Measurements from ENCODE around the gene LHFPL6.
A peak's percentile ranks its signal among the peaks of the same experiment; 100 is the strongest.

LHFPL6 gene

GRCh38 chr13:39623466-39623865 is 20.5 kb upstream of the LHFPL6 start:
- H3K4me3 ChIP-seq (replicated peaks; ENCODE audit: low read depth, low read length): no peak overlapping the region
- no peak for DNase-seq (ENCODE audit: extremely low read depth, low read depth)
- no peak for TF ChIP-seq CTCF (IDR thresholded peaks at IDR 0.05; ENCODE audit: low read depth, low read length, missing control alignments)

- no peak for TF ChIP-seq CTCF (IDR thresholded peaks at IDR 0.05; ENCODE audit: low read depth, low read length, missing control alignments)
- DNase-seq (ENCODE audit: extremely low read depth, low read depth): no peak
- H3K4me3 ChIP-seq (replicated peaks; ENCODE audit: low read depth, low read length): no peak overlapping the region
Measured at GRCh38 chr13:39618561-39618960, 15.6 kb upstream of the LHFPL6 start.

GRCh38 chr13:39616087-39616694 is 13.2 kb upstream of the LHFPL6 start:
- H3K4me3 ChIP-seq (replicated peaks; ENCODE audit: low read depth, low read length): no peak overlapping the region
- TF ChIP-seq CTCF (IDR thresholded peaks at IDR 0.05; ENCODE audit: low read depth, low read length, missing control alignments): peak; percentile 94
- peak; percentile 58 for DNase-seq (ENCODE audit: extremely low read depth, low read depth)

DNA sequence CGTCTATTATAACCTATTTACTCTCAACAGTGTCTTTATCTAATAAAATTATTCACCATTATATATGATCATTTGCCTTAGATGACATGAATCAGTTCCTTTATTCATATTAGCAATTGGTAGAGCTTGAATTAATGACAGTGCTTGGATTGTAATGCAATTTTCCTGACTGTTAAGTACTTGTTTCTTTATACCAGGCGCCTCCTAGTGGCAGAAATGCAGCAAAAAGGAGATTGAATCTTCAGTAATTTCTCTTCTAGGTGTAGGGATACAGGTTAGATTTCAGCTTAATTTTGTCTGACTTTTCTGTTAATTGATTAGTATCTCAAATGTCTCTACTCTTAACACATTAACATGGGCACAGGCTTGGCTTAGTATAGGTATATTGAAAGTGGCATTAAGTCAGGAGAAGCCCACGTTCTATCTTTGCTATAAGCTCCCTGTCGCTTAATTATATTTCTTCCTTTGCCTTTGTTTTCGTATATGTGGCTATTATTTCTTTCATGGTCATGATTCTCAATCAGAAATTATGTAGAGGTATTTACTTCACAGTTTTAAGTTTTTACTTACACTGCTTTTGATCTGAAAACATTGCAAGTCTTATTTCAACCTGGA is 9.1 kb upstream of the LHFPL6 start:
- peak; percentile 37 for DNase-seq (ENCODE audit: extremely low read depth, low read depth)
- TF ChIP-seq CTCF (IDR thresholded peaks at IDR 0.05; ENCODE audit: low read depth, low read length, missing control alignments): peak; percentile 62
- H3K4me3 ChIP-seq (replicated peaks; ENCODE audit: low read depth, low read length): no peak overlapping the region

DNA sequence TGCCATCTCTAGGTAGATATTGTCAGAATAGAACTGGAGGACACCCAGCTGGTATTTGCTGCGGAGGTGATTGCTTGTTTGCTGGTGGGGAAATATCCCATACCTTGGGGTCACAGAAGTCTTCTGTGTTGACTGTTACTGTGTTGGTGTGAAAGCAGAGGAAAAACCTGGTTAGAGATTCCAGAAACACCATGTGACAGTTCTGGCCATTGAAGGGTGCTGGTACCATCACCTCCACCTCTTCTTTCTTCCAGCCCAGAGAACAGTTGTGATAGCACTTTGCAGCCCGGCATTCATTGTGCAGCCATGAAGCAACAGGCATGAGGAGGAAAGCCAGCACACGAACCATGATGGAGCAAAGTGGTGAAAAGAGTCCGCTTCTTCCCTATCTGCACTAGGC is 4.9 kb upstream of the LHFPL6 start:
- no peak overlapping the region for H3K4me3 ChIP-seq (replicated peaks; ENCODE audit: low read depth, low read length)
- DNase-seq (ENCODE audit: extremely low read depth, low read depth): no peak
- TF ChIP-seq CTCF (IDR thresholded peaks at IDR 0.05; ENCODE audit: low read depth, low read length, missing control alignments): no peak

DNA sequence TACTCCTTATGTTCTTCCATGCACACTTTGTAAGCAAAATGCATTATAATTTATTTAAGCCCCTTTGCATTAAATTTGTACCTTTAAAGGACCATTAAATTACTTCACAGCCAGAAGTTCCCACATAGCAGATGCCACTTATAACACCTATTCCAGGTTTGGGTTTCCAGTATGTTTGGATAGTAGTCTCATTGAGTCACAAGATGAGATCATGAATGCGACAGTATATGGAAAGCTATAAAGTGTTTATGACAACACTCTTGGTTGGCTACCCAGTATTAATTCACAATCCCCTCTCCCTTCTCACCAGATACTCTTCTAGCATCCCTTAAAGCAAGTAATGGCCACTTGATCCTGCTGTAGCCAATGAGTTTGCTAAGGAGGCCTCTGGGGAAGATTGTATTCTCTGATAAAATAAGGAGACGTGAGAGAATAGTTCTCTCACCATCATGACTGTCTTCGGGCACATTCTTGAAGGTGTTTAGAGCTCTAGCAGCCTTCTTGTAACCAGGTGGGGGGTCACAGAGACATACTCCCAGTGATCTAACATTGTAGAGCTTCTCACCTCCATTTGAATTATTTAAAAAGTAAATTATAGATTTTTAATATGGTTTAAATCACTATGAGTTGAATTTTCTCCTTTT is 2.8 kb upstream of the LHFPL6 start:
- H3K4me3 ChIP-seq (replicated peaks; ENCODE audit: low read depth, low read length): no peak overlapping the region
- no peak for DNase-seq (ENCODE audit: extremely low read depth, low read depth)
- no peak for TF ChIP-seq CTCF (IDR thresholded peaks at IDR 0.05; ENCODE audit: low read depth, low read length, missing control alignments)

Measured in HFF-Myc (cell line).